Measurements from ENCODE around the gene YTHDC2.
A peak's percentile ranks its signal among the peaks of the same experiment; 100 is the strongest.

YTHDC2 gene

DNA sequence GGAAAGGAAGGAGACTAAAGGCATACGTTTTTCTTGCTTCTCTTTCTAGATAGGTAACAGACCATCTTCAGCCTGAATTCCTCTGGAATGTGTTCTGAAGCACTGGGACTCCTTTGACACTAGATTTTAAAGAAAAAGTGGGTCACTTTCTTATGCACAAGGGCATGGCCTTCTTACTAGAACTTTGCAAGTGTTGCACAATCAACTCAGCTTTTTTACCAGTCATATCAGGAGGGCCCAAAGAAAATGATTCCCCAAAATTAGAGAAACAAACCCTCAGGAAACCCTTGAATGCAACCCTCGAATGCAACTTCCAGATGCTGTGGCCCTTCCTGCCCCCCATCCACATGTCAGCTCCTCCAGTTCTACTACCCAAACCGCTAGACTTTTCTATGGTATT, 93.9 kb downstream of the YTHDC2 start:
- 79% methylated on average over 3 of the region's 3 CpGs for WGBS (ENCODE audit: insufficient coverage)
- ChIA-PET CTCF (interaction anchor here (0.8 to 2.2 kb wide), 6 partner anchors 11 to 1056 kb away, joined by 3 to 11 read pairs (median 3); no protein-coding TSS in a partner anchor), POLR2A (no interaction called here)
- no peaks in the 10 kb centered on the region for H3K36me3 ChIP-seq (ENCODE audit: control insufficient read depth in 4 of 4, insufficient read depth in 4 of 4, low read length in 3 of 4)
- H3K4me3 ChIP-seq (ENCODE audit: control insufficient read depth in 1 of 7, extremely low read depth in 1 of 7, insufficient read depth in 4 of 7, low read depth in 2 of 7, low read length in 6 of 7), result no peak overlapping the region
- peaks cover 0 to 7% (median 3%) of the 10 kb centered on the region in 5 experiments for H3K9me3 ChIP-seq (ENCODE audit: control extremely low read depth in 1 of 5, control insufficient read depth in 4 of 5, insufficient read depth in 2 of 5, low read depth in 1 of 5, low read length in 4 of 5)
- no peak overlapping the region for H3K27ac ChIP-seq (ENCODE audit: insufficient read depth in 1 of 2, low read depth in 1 of 2, low read length in 2 of 2, poor library complexity in 1 of 2, severe bottlenecking in 2 of 2)
- H3K4me1 ChIP-seq (ENCODE audit: control extremely low read depth in 1 of 4, control insufficient read depth in 4 of 4, insufficient read depth in 4 of 4, low read length in 3 of 4), result peaks cover 0 to 7% (median 2%) of the 10 kb centered on the region in 4 experiments
- H3K27me3 ChIP-seq (replicated peaks in 2 of 5; ENCODE audit: control insufficient read depth in 4 of 5, insufficient read depth in 5 of 5, low read length in 4 of 5), result peaks cover 0 to 56% (median 25%) of the 10 kb centered on the region in 5 experiments
- no peak for DNase-seq

DNA sequence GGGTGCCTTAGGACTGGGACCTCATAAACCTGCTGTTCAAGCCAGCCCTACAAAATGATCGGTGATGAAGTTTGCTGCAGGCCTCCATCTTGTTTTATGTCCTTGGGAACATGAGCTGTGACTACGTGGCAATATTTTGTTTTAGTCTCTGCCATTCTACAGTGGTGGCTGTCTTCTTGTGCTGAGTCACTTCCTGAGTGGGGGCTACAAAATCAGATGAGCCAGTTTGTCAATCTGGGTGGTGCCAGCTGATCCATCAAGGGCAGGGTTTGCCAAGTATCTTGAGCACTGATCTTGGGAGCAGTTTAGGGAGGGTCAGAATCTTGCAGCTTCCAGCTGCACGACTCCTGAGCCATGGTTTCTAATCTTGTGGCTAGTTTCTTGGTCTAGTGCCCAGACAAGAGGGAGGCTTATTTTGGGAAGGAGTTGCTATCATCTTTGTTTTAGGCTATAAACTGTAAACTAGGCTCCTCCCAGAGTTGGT, 94.7 kb downstream of the YTHDC2 start:
- peak in 2 of 3 donors; percentile 37 to 48 for DNase-seq
- Histone ChIP-seq H3K9me3 (ENCODE audit: control extremely low read depth in 1 of 5, control insufficient read depth in 4 of 5, insufficient read depth in 2 of 5, low read depth in 1 of 5, low read length in 4 of 5) (peaks cover 0 to 7% (median 3%) of the 10 kb centered on the region in 5 experiments), H3K36me3 (ENCODE audit: control insufficient read depth in 4 of 4, insufficient read depth in 4 of 4, low read length in 3 of 4) (no peaks in the 10 kb centered on the region), H3K27ac (ENCODE audit: insufficient read depth in 1 of 2, low read depth in 1 of 2, low read length in 2 of 2, poor library complexity in 1 of 2, severe bottlenecking in 2 of 2) (no peak overlapping the region), H3K27me3 (replicated peaks in 2 of 5; ENCODE audit: control insufficient read depth in 4 of 5, insufficient read depth in 5 of 5, low read length in 4 of 5) (peaks cover 0 to 57% (median 25%) of the 10 kb centered on the region in 5 experiments), H3K4me3 (ENCODE audit: control insufficient read depth in 1 of 7, extremely low read depth in 1 of 7, insufficient read depth in 4 of 7, low read depth in 2 of 7, low read length in 6 of 7) (no peak overlapping the region), H3K4me1 (ENCODE audit: control extremely low read depth in 1 of 4, control insufficient read depth in 4 of 4, insufficient read depth in 4 of 4, low read length in 3 of 4) (peaks cover 0 to 7% (median 2%) of the 10 kb centered on the region in 4 experiments)
- CTCF ChIA-PET, result interaction anchor here (0.7 to 2.2 kb wide), 9 partner anchors 11 to 1057 kb away, joined by 3 to 11 read pairs (median 3); no protein-coding TSS in a partner anchor
- WGBS (ENCODE audit: insufficient coverage), result 48% methylated on average over 3 of the region's 3 CpGs
- POLR2A ChIA-PET, result no interaction called here

DNA sequence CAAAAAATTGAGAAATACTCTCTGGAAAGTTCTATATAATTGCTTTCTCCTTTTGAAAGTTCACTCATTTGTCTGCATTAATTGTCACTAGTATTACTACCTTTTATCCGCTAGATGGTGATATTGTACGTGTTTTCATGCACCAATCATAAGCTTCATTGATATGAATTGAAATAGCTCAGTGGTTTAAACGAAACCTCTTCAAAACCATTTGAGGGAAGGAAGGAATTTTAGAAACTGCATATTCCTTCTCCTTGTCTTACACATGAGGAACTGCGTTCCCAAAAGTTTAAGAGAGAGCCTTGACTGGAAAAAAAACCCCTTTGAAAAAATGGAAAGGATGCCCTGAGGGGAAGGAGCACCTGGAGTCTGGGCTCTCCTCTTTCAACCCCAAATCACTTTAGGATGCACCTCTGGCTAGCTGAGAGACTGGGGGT, 98.6 kb downstream of the YTHDC2 start:
- Histone ChIP-seq H3K4me1 (ENCODE audit: control extremely low read depth in 1 of 4, control insufficient read depth in 4 of 4, insufficient read depth in 4 of 4, low read length in 3 of 4) (peaks cover 0 to 4% (median 0%) of the 10 kb centered on the region in 4 experiments), H3K9me3 (ENCODE audit: control extremely low read depth in 1 of 5, control insufficient read depth in 4 of 5, insufficient read depth in 2 of 5, low read depth in 1 of 5, low read length in 4 of 5) (peaks cover 0 to 5% (median 2%) of the 10 kb centered on the region in 5 experiments), H3K36me3 (ENCODE audit: control insufficient read depth in 4 of 4, insufficient read depth in 4 of 4, low read length in 3 of 4) (no peaks in the 10 kb centered on the region), H3K27ac (ENCODE audit: insufficient read depth in 1 of 2, low read depth in 1 of 2, low read length in 2 of 2, poor library complexity in 1 of 2, severe bottlenecking in 2 of 2) (no peak overlapping the region), H3K4me3 (ENCODE audit: control insufficient read depth in 1 of 7, extremely low read depth in 1 of 7, insufficient read depth in 4 of 7, low read depth in 2 of 7, low read length in 6 of 7) (no peak overlapping the region), H3K27me3 (replicated peaks in 2 of 5; ENCODE audit: control insufficient read depth in 4 of 5, insufficient read depth in 5 of 5, low read length in 4 of 5) (peaks cover 0 to 37% (median 16%) of the 10 kb centered on the region in 5 experiments)
- DNase-seq, result peak; percentile 22 to 54 (median 53)
- POLR2A ChIA-PET, result no interaction called here
- WGBS (ENCODE audit: insufficient coverage), result no CpG with 5 or more reads among the region's 4 CpGs
- CTCF ChIA-PET, result interaction anchor here (0.6 to 5.3 kb wide), 11 partner anchors 15 to 1457 kb away, joined by 3 to 57 read pairs (median 3); no protein-coding TSS in a partner anchor

DNA sequence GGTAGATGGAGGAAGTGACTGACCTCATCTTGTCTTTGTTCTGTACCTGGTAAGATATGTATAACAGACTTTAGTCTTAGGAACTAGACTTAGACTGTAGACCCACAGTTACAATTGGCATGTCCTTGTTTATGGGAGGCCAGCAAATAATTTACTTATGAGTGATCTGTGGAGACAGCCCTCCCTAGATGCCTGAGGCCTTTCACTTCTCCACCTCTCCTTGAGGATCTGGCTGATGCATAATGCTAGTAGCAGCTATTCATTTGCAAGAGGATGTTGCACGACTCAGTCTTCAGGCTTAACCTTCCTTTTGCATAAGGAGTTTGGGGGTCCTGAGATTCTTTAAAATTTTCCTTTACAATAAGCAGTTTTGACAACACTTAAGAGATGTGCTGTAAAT, 100.7 kb downstream of the YTHDC2 start:
- no CpG with 5 or more reads among the region's 1 CpG for WGBS (ENCODE audit: insufficient coverage)
- CTCF ChIA-PET, result interaction anchor here (1.3 to 5.3 kb wide), 3 partner anchors 8 to 835 kb away, joined by 4 to 57 read pairs (median 7); no protein-coding TSS in a partner anchor
- POLR2A ChIA-PET, result no interaction called here

DNA sequence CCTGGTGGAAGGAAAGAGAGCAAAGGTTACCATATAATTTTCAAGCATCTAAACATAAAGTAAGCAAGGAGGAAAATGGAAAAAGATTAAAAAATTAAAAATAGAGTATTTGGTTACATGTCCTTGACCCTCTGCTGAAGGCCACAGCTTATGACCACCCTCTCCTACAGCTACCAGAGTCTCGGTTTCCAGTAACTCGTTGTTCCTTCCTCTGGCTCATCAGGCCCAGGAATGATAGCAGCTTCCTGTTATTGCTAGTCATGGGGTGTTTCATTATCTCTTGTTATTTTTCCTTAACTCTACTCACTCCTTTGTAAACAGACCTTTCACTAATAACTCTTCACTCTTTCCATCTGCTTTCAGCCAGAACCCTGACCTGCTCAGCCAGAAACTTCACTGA, 102.2 kb downstream of the YTHDC2 start:
- no peak for DNase-seq
- Histone ChIP-seq H3K9me3 (ENCODE audit: control extremely low read depth in 1 of 5, control insufficient read depth in 4 of 5, insufficient read depth in 2 of 5, low read depth in 1 of 5, low read length in 4 of 5) (no peaks in the 10 kb centered on the region), H3K27ac (ENCODE audit: insufficient read depth in 1 of 2, low read depth in 1 of 2, low read length in 2 of 2, poor library complexity in 1 of 2, severe bottlenecking in 2 of 2) (no peak overlapping the region), H3K36me3 (ENCODE audit: control insufficient read depth in 4 of 4, insufficient read depth in 4 of 4, low read length in 3 of 4) (no peaks in the 10 kb centered on the region), H3K4me1 (ENCODE audit: control extremely low read depth in 1 of 4, control insufficient read depth in 4 of 4, insufficient read depth in 4 of 4, low read length in 3 of 4) (no peaks in the 10 kb centered on the region), H3K27me3 (replicated peaks in 2 of 5; ENCODE audit: control insufficient read depth in 4 of 5, insufficient read depth in 5 of 5, low read length in 4 of 5) (peaks cover 0 to 24% (median 12%) of the 10 kb centered on the region in 5 experiments), H3K4me3 (ENCODE audit: control insufficient read depth in 1 of 7, extremely low read depth in 1 of 7, insufficient read depth in 4 of 7, low read depth in 2 of 7, low read length in 6 of 7) (no peak overlapping the region)
- POLR2A ChIA-PET, result no interaction called here
- WGBS (ENCODE audit: insufficient coverage), result 55% methylated on average over 2 of the region's 2 CpGs
- CTCF ChIA-PET, result interaction anchor here (1.3 to 5.3 kb wide), 3 partner anchors 10 to 834 kb away, joined by 4 to 57 read pairs (median 7); no protein-coding TSS in a partner anchor

More for the DNA sequence above, 100.7 kb downstream of the YTHDC2 start:
- Histone ChIP-seq H3K27ac (ENCODE audit: insufficient read depth in 1 of 2, low read depth in 1 of 2, low read length in 2 of 2, poor library complexity in 1 of 2, severe bottlenecking in 2 of 2) (no peak overlapping the region), H3K9me3 (ENCODE audit: control extremely low read depth in 1 of 5, control insufficient read depth in 4 of 5, insufficient read depth in 2 of 5, low read depth in 1 of 5, low read length in 4 of 5) (peaks cover 0 to 3% (median 0%) of the 10 kb centered on the region in 5 experiments), H3K4me1 (ENCODE audit: control extremely low read depth in 1 of 4, control insufficient read depth in 4 of 4, insufficient read depth in 4 of 4, low read length in 3 of 4) (no peaks in the 10 kb centered on the region), H3K36me3 (ENCODE audit: control insufficient read depth in 4 of 4, insufficient read depth in 4 of 4, low read length in 3 of 4) (no peaks in the 10 kb centered on the region), H3K4me3 (ENCODE audit: control insufficient read depth in 1 of 7, extremely low read depth in 1 of 7, insufficient read depth in 4 of 7, low read depth in 2 of 7, low read length in 6 of 7) (no peak overlapping the region), H3K27me3 (replicated peaks in 2 of 5; ENCODE audit: control insufficient read depth in 4 of 5, insufficient read depth in 5 of 5, low read length in 4 of 5) (peaks cover 0 to 28% (median 14%) of the 10 kb centered on the region in 5 experiments)
- DNase-seq, result no peak

DNA sequence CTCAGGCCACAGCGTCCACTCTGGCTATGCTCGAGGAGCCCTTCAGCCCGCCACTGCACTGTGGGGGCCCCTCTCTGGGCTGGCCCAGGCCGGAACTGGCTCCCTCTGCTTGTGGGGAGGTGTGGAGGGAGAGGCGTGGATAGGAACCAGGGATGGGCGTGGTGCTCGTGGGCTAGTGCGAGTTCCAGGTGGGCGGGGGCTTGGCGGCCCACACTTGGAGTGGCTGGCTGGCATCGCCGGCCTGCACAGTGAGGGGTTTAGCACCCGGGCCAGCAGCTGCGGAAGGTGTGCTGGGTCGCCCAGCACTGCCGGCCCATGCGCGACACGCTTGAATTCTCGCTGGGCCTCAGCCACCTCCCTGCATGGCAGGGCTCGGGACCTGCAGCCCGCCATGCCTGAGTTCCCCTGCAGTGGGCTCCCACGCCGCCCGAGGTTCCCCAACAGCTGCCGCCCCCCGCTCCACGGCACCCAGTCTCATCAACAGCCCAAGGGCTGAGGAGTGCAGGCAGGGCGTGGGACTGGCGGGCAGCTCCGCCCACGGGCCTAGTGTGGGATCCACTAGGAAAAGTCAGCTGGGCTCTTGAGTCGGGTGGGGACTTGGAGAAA, 103.8 kb downstream of the YTHDC2 start:
- no peak overlapping the region for H3K4me3 ChIP-seq (ENCODE audit: control insufficient read depth in 1 of 7, extremely low read depth in 1 of 7, insufficient read depth in 4 of 7, low read depth in 2 of 7, low read length in 6 of 7)
- WGBS (ENCODE audit: insufficient coverage), result 98% methylated on average over 26 of the region's 33 CpGs
- no peaks in the 10 kb centered on the region for H3K4me1 ChIP-seq (ENCODE audit: control extremely low read depth in 1 of 4, control insufficient read depth in 4 of 4, insufficient read depth in 4 of 4, low read length in 3 of 4)
- no peak for DNase-seq
- H3K27ac ChIP-seq (ENCODE audit: insufficient read depth in 1 of 2, low read depth in 1 of 2, low read length in 2 of 2, poor library complexity in 1 of 2, severe bottlenecking in 2 of 2), result no peak overlapping the region
- peaks cover 0 to 23% (median 12%) of the 10 kb centered on the region in 5 experiments for H3K27me3 ChIP-seq (replicated peaks in 2 of 5; ENCODE audit: control insufficient read depth in 4 of 5, insufficient read depth in 5 of 5, low read length in 4 of 5)
- H3K9me3 ChIP-seq (ENCODE audit: control extremely low read depth in 1 of 5, control insufficient read depth in 4 of 5, insufficient read depth in 2 of 5, low read depth in 1 of 5, low read length in 4 of 5), result no peaks in the 10 kb centered on the region
- POLR2A ChIA-PET, result no interaction called here
- no peaks in the 10 kb centered on the region for H3K36me3 ChIP-seq (ENCODE audit: control insufficient read depth in 4 of 4, insufficient read depth in 4 of 4, low read length in 3 of 4)
- CTCF ChIA-PET, result interaction anchor here (0.6 to 1.7 kb wide), 2 partner anchors 12 to 1450 kb away, joined by 3 to 4 read pairs; no protein-coding TSS in a partner anchor

DNA sequence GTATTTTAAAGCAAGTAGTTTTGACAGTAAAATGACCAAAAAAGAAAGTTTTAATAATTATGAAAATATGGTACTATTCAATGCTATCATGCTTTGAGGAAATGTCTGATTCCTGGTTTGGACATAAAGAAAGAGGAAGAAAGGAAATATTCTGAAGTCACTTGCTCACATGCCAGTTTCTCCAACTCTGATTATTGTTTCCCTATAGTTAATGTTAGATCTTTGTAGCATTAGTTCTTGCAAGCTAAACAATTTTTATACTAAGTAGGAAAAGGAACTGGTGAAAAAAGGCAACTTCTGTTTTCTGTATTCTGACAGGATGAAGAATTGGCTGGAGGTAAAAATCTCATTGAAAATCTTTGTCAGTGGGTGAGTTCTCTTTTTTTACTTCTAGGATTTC, 119.5 kb downstream of the YTHDC2 start:
- no peaks in the 10 kb centered on the region for H3K36me3 ChIP-seq (ENCODE audit: control insufficient read depth in 4 of 4, insufficient read depth in 4 of 4, low read length in 3 of 4)
- no peak for DNase-seq
- H3K4me1 ChIP-seq (ENCODE audit: control extremely low read depth in 1 of 4, control insufficient read depth in 4 of 4, insufficient read depth in 4 of 4, low read length in 3 of 4), result no peaks in the 10 kb centered on the region
- peaks cover 0 to 4% (median 0%) of the 10 kb centered on the region in 5 experiments for H3K9me3 ChIP-seq (ENCODE audit: control extremely low read depth in 1 of 5, control insufficient read depth in 4 of 5, insufficient read depth in 2 of 5, low read depth in 1 of 5, low read length in 4 of 5)
- CTCF ChIA-PET, result no interaction called here
- no peak overlapping the region for H3K4me3 ChIP-seq (ENCODE audit: control insufficient read depth in 1 of 7, extremely low read depth in 1 of 7, insufficient read depth in 4 of 7, low read depth in 2 of 7, low read length in 6 of 7)
- H3K27ac ChIP-seq (ENCODE audit: insufficient read depth in 1 of 2, low read depth in 1 of 2, low read length in 2 of 2, poor library complexity in 1 of 2, severe bottlenecking in 2 of 2), result no peak overlapping the region
- no peaks in the 10 kb centered on the region for H3K27me3 ChIP-seq (replicated peaks in 2 of 5; ENCODE audit: control insufficient read depth in 4 of 5, insufficient read depth in 5 of 5, low read length in 4 of 5)
- POLR2A ChIA-PET, result no interaction called here

All from common myeloid progenitor, CD34-positive (primary cell).